BJ (cell line): ENCODE measurements around the gene ABI2. TPM values are rescaled to one million over a fixed set of nuclear protein-coding genes. Genes with fewer than 3 reads are reported as not detected.

ENCODE experiments used
- CTCF ChIA-PET: fragments of 350-600 bp; formaldehyde crosslinking; extraction: SDS; loops from one replicate; lab custom pipeline; 2021; ENCODE audit warnings: antibody characterized with exemption, inconsistent platforms; lab: Yijun Ruan, JAX
- POLR2A ChIA-PET: fragments of 300-600 bp; sonication (Branson Sonifier 250); formaldehyde crosslinking; extraction: SDS; loops from one replicate; lab custom pipeline; 2021; ENCODE audit warnings: antibody characterized with exemption; lab: Charles Lee
- DNase-seq: peaks from one replicate; pipeline ENCODE4 v3.0.0-alpha.2; 2011; ENCODE audit warnings: low read depth
- H3K27me3 ChIP-seq: 2 replicates; pipeline ENCODE4 v1.6.0; 2011; ENCODE audit warnings: low read length; ENCODE audit not compliant: control insufficient read depth, insufficient read depth
- H3K36me3 ChIP-seq: 2 replicates; pipeline ENCODE4 v1.5.1; 2011; ENCODE audit warnings: low read length; ENCODE audit not compliant: control insufficient read depth, insufficient read depth
- H3K4me3 ChIP-seq: 2 replicates; pipeline ENCODE4 v1.5.1; 2011; ENCODE audit warnings: low read depth, mild to moderate bottlenecking, control low read depth, low read length
- CTCF ChIP-seq: IDR thresholded peaks from 2 replicates; pipeline ENCODE4 v1.5.1; 2011; ENCODE audit warnings: low read depth, mild to moderate bottlenecking, control low read depth, inconsistent platforms, low read length, moderate library complexity; ENCODE audit not compliant: insufficient read depth
- polyA plus RNA-seq: library from polyadenylated mRNA; depleted of rRNA; stranded (reverse); fragments of >200 nt; gene quantifications from 2 replicates; pipeline ENCODE4 v1.2.3, GENCODE V29; 2011; rRNA removed

The ABI2 gene
- polyA plus RNA-seq, 1 experiment: 56.2 TPM

GRCh38 chr2:203489531-203489930 lies 161.3 kb downstream of the ABI2 start:
- ChIA-PET POLR2A (no interaction called here), CTCF (no interaction called here)
- TF ChIP-seq CTCF: no peak
- Histone ChIP-seq H3K36me3 (peaks cover 6% of the 10 kb centered on the region), H3K27me3 (no peaks in the 10 kb centered on the region), H3K4me3 (no peak overlapping the region)
- DNase-seq: no peak

GRCh38 chr2:203490391-203490790 lies 162.2 kb downstream of the ABI2 start:
- ChIA-PET POLR2A (no interaction called here), CTCF (no interaction called here)
- no peak overlapping the region for H3K4me3 ChIP-seq
- no peak for DNase-seq
- H3K27me3 ChIP-seq: no peaks in the 10 kb centered on the region
- TF ChIP-seq CTCF: no peak
- peaks cover 7% of the 10 kb centered on the region for H3K36me3 ChIP-seq

- POLR2A ChIA-PET: no interaction called here
- peaks cover 7% of the 10 kb centered on the region for H3K36me3 ChIP-seq
- no peak for TF ChIP-seq CTCF
- CTCF ChIA-PET: interaction anchor here (1.2 kb wide), 1 partner anchor 322 kb away, joined by 4 read pairs; no protein-coding TSS in a partner anchor
- no peaks in the 10 kb centered on the region for H3K27me3 ChIP-seq
- no peak for DNase-seq
- no peak overlapping the region for H3K4me3 ChIP-seq
Observed at GRCh38 chr2:203492965-203493364, 164.8 kb downstream of the ABI2 start.

Other genes with a start within 250 kb of the ABI2 start
- 7.7 and 14.4 TPM in 2 replicates for gene CYP20A1, start 89.4 kb upstream of the ABI2 start, polyA plus RNA-seq
- gene RAPH1, start 206.9 kb downstream of the ABI2 start, polyA plus RNA-seq: 3.3 and 5.6 TPM in 2 replicates